HCT116 (cell line): ENCODE measurements around the gene TMEM38A. TPM values are rescaled to one million over a fixed set of nuclear protein-coding genes. Genes with fewer than 3 reads are reported as not detected.

Source experiments
- ATAC-seq: fragments of 200-7000 bp; cut with Tn5 transposase; 2 replicates; pipeline ENCODE4 v1.9.1; 2020; ENCODE audit warnings: mild to moderate bottlenecking, moderate library complexity
- BruUV-seq: library from RNA; stranded (reverse); fragments of 400-500 nt; replicated peaks from 2 replicates; lab custom pipeline; 2021; lab: Mats Ljungman, UMichigan
- CTCF ChIA-PET: fragments of 300-600 bp; sonication (Branson Sonifier 250); formaldehyde crosslinking; loops from one replicate; lab custom pipeline; 2021; ENCODE audit warnings: antibody characterized with exemption; lab: Charles Lee
- POLR2A ChIA-PET: fragments of 300-600, 350-600 bp; sonication (Branson Sonifier 250); formaldehyde crosslinking; loops from one replicate; lab custom pipeline; 2021; ENCODE audit warnings: antibody characterized with exemption; lab: Charles Lee
- RAD21 ChIA-PET, 2 experiments: fragments of 300-600 bp; sonication (Branson Sonifier 250); formaldehyde crosslinking; loops; one replicate each; lab custom pipeline; 2023; ENCODE audit warnings: low total read pairs in 2 of 2; ENCODE audit not compliant: uncharacterized antibody in 2 of 2, unreplicated experiment in 2 of 2, low non-redundant PET in 1 of 2; lab: Charles Lee
- DNase-seq: peaks from one replicate; pipeline ENCODE4 v3.0.0-alpha.2; 2010; ENCODE audit warnings: low read depth, low spot score
- H2AFZ ChIP-seq: fragments of 200-600 bp; shearing (Covaris generic), sonication (generic); 2 replicates; pipeline ENCODE4 v1.6.1; 2017; ENCODE audit warnings: low read depth, mixed run types, mixed read lengths, antibody characterized with exemption, low read length; ENCODE audit not compliant: poor library complexity, severe bottlenecking
- H3K27ac ChIP-seq: 2 replicates; pipeline ENCODE4 v1.5.1; 2012; ENCODE audit warnings: low read depth, low read length
- H3K27me3 ChIP-seq: fragments of 200-600 bp; sonication (generic); 2 replicates; pipeline ENCODE4 v1.6.1; 2016; ENCODE audit warnings: mixed run types, low read length, mixed read lengths; ENCODE audit not compliant: insufficient read depth
- H3K36me3 ChIP-seq, 2 experiments: fragments of 200-500 bp in 1 of 2; fragments of 200-600 bp in 1 of 2; sonication (Bioruptor generic) in 1 of 2; sonication (generic) in 1 of 2; 2 replicates each; pipeline versions ENCODE4 v1.5.1 to v1.6.1; 2014 to 2016; ENCODE audit warnings: low read length in 2 of 2, inconsistent platforms in 1 of 2, mixed read lengths in 1 of 2, mixed run types in 1 of 2; ENCODE audit not compliant: insufficient read depth in 2 of 2, control insufficient read depth in 1 of 2
- H3K4me1 ChIP-seq, 2 experiments: fragments of 200-600 bp in 1 of 2; sonication (generic) in 1 of 2; 2 replicates each; pipeline versions ENCODE4 v1.5.1 to v1.6.1; 2012 to 2017; ENCODE audit warnings: low read length in 2 of 2, inconsistent platforms in 1 of 2, mild to moderate bottlenecking in 1 of 2, mixed read lengths in 1 of 2, mixed run types in 1 of 2, moderate library complexity in 1 of 2; ENCODE audit not compliant: insufficient read depth in 2 of 2, control insufficient read depth in 1 of 2
- H3K4me2 ChIP-seq: fragments of 200-600 bp; sonication (generic); 2 replicates; pipeline ENCODE4 v1.6.1; 2017; ENCODE audit warnings: mixed run types, low read length, mixed read lengths
- H3K4me3 ChIP-seq, 2 experiments: fragments of 200-600 bp in 1 of 2; sonication (generic) in 1 of 2; replicated peaks in 1 of 2; 2 replicates each; pipeline ENCODE4 v1.5.1; 2011 to 2016; ENCODE audit warnings: low read length in 2 of 2, control low read depth in 1 of 2, low read depth in 1 of 2, mild to moderate bottlenecking in 1 of 2, mixed read lengths in 1 of 2, mixed run types in 1 of 2
- H3K79me2 ChIP-seq: fragments of 200-600 bp; sonication (generic); 2 replicates; pipeline ENCODE4 v1.6.1; 2017; ENCODE audit warnings: mild to moderate bottlenecking, mixed run types, low read length, moderate library complexity, mixed read lengths; ENCODE audit not compliant: insufficient read depth
- H3K9ac ChIP-seq: fragments of 200-600 bp; sonication (generic); 2 replicates; pipeline ENCODE4 v1.6.1; 2016; ENCODE audit warnings: low read length, mixed read lengths
- H3K9me2 ChIP-seq: fragments of 200-600 bp; sonication (generic), shearing (Covaris generic); 2 replicates; pipeline ENCODE4 v1.6.1; 2017; ENCODE audit warnings: mixed run types, mild to moderate bottlenecking, moderate library complexity; ENCODE audit not compliant: insufficient read depth
- H3K9me3 ChIP-seq, 2 experiments: fragments of 200-500 bp in 1 of 2; fragments of 200-600 bp in 1 of 2; sonication (Bioruptor generic) in 1 of 2; sonication (generic) in 1 of 2; 2 replicates each; pipeline ENCODE4 v1.6.1; 2014 to 2017; ENCODE audit warnings: low read length in 2 of 2, mixed read lengths in 2 of 2, inconsistent platforms in 1 of 2, low read depth in 1 of 2, mild to moderate bottlenecking in 1 of 2, mixed run types in 1 of 2, moderate library complexity in 1 of 2; ENCODE audit not compliant: control insufficient read depth in 1 of 2, insufficient read depth in 1 of 2
- H4K20me1 ChIP-seq: fragments of 200-600 bp; sonication (generic), shearing (Covaris generic); 2 replicates; pipeline ENCODE4 v1.6.1; 2017; ENCODE audit warnings: mixed run types, mild to moderate bottlenecking, moderate library complexity; ENCODE audit not compliant: insufficient read depth
- CEBPB ChIP-seq: IDR thresholded peaks from 2 replicates; pipeline ENCODE4 v1.6.1; 2012; ENCODE audit warnings: low read depth
- EGR1 ChIP-seq: IDR thresholded peaks from 2 replicates; pipeline ENCODE4 v1.6.1; 2012; ENCODE audit warnings: low read depth
- EZH2 ChIP-seq: fragments of 200-600 bp; sonication (generic); IDR thresholded peaks from 2 replicates; pipeline ENCODE4 v1.6.1; 2017; ENCODE audit warnings: antibody characterized with exemption, mixed run types
- FOSL1 ChIP-seq: IDR thresholded peaks from 2 replicates; pipeline ENCODE4 v1.6.1; 2012; ENCODE audit warnings: low read depth
- SIN3A ChIP-seq: IDR thresholded peaks from 2 replicates; pipeline ENCODE4 v1.6.1; 2012; ENCODE audit warnings: low read depth
- SP1 ChIP-seq: IDR thresholded peaks from 2 replicates; pipeline ENCODE4 v1.6.1; 2012; ENCODE audit warnings: low read depth
- SRF ChIP-seq: IDR thresholded peaks from 2 replicates; pipeline ENCODE4 v1.6.1; 2012; ENCODE audit warnings: low read depth
- ZNF274 ChIP-seq: fragments of 200-500 bp; sonication (Bioruptor generic); IDR thresholded peaks from 2 replicates; pipeline ENCODE4 v1.6.1; 2014; ENCODE audit warnings: mild to moderate bottlenecking, low read depth, low read length, inconsistent platforms
- intact Hi-C: fragments of 100-400 bp; cut with micrococcal nuclease; formaldehyde crosslinking; loops from 2 replicates; pipeline ENCODE4 v1.10.0; 2022
- total RNA-seq: library from RNA; stranded (reverse); gene quantifications from one replicate; pipeline ENCODE4 v1.2.1, GENCODE V29; 2021; ENCODE audit not compliant: unreplicated experiment
- TF ChIP-seq, protein P1 (sequence below): IDR thresholded peaks from 2 replicates; pipeline ENCODE4 v1.6.1; 2012
- TF ChIP-seq, protein P2 (sequence below): IDR thresholded peaks from 2 replicates; pipeline ENCODE4 v1.6.1; 2011; ENCODE audit warnings: mild to moderate bottlenecking, low read length, moderate library complexity; ENCODE audit not compliant: insufficient replicate concordance; ENCODE audit errors: extremely low read depth

TMEM38A gene
- total RNA-seq, 1 experiment from 2014 or later = 9.0 TPM

DNA sequence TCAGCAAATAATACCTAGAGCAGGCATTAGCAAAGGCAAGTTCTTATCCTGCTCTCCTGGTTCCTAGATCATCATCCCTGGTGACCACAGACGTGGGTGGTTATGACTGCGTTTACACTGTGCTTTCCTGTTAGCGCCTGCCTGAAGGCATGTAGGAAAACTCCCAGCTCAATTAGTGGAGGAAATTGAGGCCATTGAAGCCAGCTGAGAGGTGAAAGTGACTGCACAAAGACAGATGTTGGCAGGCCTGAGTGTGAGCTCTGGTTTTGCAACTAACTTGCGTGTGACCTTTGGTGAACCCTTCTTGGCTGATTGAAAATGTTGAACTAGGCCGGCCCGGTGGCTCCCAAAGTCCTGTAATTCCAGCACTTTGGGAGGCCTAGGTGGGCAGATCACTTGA is 41.2 kb downstream of the TMEM38A start:
- H2AFZ ChIP-seq = no peak overlapping the region
- no peaks in the 10 kb centered on the region for H3K27me3 ChIP-seq
- peaks cover 0 to 3% of the 10 kb centered on the region in 2 experiments; a peak in 1 of 4 replicates for H3K4me1 ChIP-seq
- ATAC-seq = no peak
- ChIA-PET CTCF (no interaction called here), POLR2A (interaction anchor here (1.7 kb wide), 1 partner anchor 16 kb away, joined by 3 read pairs; no protein-coding TSS in a partner anchor), RAD21 (no interaction called here)
- no peaks in the 10 kb centered on the region for H4K20me1 ChIP-seq
- H3K9ac ChIP-seq = no peak overlapping the region
- no peaks in the 10 kb centered on the region for H3K9me2 ChIP-seq
- H3K79me2 ChIP-seq = no peaks in the 10 kb centered on the region
- no peaks in the 10 kb centered on the region for H3K36me3 ChIP-seq
- TF ChIP-seq SP1 (no peak), FOSL1 (no peak), EGR1 (no peak), EZH2 (no peak), SRF (no peak), CEBPB (no peak), ZNF274 (no peak), SIN3A (no peak)
- TF ChIP-seq, protein P1, sequence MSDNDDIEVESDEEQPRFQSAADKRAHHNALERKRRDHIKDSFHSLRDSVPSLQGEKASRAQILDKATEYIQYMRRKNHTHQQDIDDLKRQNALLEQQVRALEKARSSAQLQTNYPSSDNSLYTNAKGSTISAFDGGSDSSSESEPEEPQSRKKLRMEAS = no peak
- TF ChIP-seq, protein P2, sequence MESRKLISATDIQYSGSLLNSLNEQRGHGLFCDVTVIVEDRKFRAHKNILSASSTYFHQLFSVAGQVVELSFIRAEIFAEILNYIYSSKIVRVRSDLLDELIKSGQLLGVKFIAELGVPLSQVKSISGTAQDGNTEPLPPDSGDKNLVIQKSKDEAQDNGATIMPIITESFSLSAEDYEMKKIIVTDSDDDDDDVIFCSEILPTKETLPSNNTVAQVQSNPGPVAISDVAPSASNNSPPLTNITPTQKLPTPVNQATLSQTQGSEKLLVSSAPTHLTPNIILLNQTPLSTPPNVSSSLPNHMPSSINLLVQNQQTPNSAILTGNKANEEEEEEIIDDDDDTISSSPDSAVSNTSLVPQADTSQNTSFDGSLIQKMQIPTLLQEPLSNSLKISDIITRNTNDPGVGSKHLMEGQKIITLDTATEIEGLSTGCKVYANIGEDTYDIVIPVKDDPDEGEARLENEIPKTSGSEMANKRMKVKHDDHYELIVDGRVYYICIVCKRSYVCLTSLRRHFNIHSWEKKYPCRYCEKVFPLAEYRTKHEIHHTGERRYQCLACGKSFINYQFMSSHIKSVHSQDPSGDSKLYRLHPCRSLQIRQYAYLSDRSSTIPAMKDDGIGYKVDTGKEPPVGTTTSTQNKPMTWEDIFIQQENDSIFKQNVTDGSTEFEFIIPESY = no peak
- no peak for DNase-seq
- H3K9me3 ChIP-seq = no peaks in the 10 kb centered on the region
- no peak overlapping the region for H3K27ac ChIP-seq
- H3K4me3 ChIP-seq = no peak overlapping the region
- H3K4me2 ChIP-seq = no peak overlapping the region
- no TSS peak for BruUV-seq
- intact Hi-C loops = no loop called here
